ENCODE data around the gene EPS8L2.
A peak's percentile ranks its signal among the peaks of the same experiment; 100 is the strongest.

Gene EPS8L2

GRCh38 chr11:705646-706438 is at the start of gene EPS8L2:
Gene EPS8L2 (plus strand): TSS chr11:706231. CDS start chr11:709408, 3,177 bp downstream.
- DNase-seq (ENCODE audit: low spot score), result no peak

GRCh38 chr11:656426-656825 is 49.6 kb upstream of the EPS8L2 start:
- no peak for DNase-seq (ENCODE audit: low spot score)

- DNase-seq (ENCODE audit: low spot score), result no peak
Observed at GRCh38 chr11:656866-657265, 49.2 kb upstream of the EPS8L2 start.

GRCh38 chr11:657691-658126 is 48.3 kb upstream of the EPS8L2 start:
- no peak for DNase-seq (ENCODE audit: low spot score)

- DNase-seq (ENCODE audit: low spot score), result no peak
Observed at GRCh38 chr11:659532-660085, 46.4 kb upstream of the EPS8L2 start.

GRCh38 chr11:660281-660680 is 45.8 kb upstream of the EPS8L2 start:
- no peak for DNase-seq (ENCODE audit: low spot score)

GRCh38 chr11:660681-661444 is 45.2 kb upstream of the EPS8L2 start:
- no peak for DNase-seq (ENCODE audit: low spot score)

GRCh38 chr11:662689-663274 is 43.2 kb upstream of the EPS8L2 start:
- peak; percentile 64 for DNase-seq (ENCODE audit: low spot score)

- no peak for DNase-seq (ENCODE audit: low spot score)
Observed at GRCh38 chr11:665062-665703, 40.8 kb upstream of the EPS8L2 start.

- DNase-seq (ENCODE audit: low spot score), result no peak
Observed at GRCh38 chr11:665704-666281, 40.2 kb upstream of the EPS8L2 start.

GRCh38 chr11:673866-674265 is 32.2 kb upstream of the EPS8L2 start:
- DNase-seq (ENCODE audit: low spot score), result no peak

GRCh38 chr11:674406-674805 is 31.6 kb upstream of the EPS8L2 start:
- no peak for DNase-seq (ENCODE audit: low spot score)

- no peak for DNase-seq (ENCODE audit: low spot score)
Observed at GRCh38 chr11:678297-678696, 27.7 kb upstream of the EPS8L2 start.

GRCh38 chr11:679271-680207 is 26.5 kb upstream of the EPS8L2 start:
- no peak for DNase-seq (ENCODE audit: low spot score)

- DNase-seq (ENCODE audit: low spot score), result no peak
Observed at GRCh38 chr11:680476-680875, 25.6 kb upstream of the EPS8L2 start.

- no peak for DNase-seq (ENCODE audit: low spot score)
Observed at GRCh38 chr11:680970-681369, 25.1 kb upstream of the EPS8L2 start.

- no peak for DNase-seq (ENCODE audit: low spot score)
Observed at GRCh38 chr11:686451-687243, 19.4 kb upstream of the EPS8L2 start.

- no peak for DNase-seq (ENCODE audit: low spot score)
Observed at GRCh38 chr11:687751-688150, 18.3 kb upstream of the EPS8L2 start.

- DNase-seq (ENCODE audit: low spot score), result no peak
Observed at GRCh38 chr11:688681-689080, 17.4 kb upstream of the EPS8L2 start.

GRCh38 chr11:689625-690024 is 16.4 kb upstream of the EPS8L2 start:
- DNase-seq (ENCODE audit: low spot score), result no peak

Measured in globus pallidus (tissue), 1 donor.